Activated gamma-delta T cell (primary cell): ENCODE data around the gene RPH3AL.

Source experiments
- DNase-seq: peaks from one replicate; lab custom pipeline; 2025; lab: John Stamatoyannopoulos, UW

The RPH3AL gene

DNA sequence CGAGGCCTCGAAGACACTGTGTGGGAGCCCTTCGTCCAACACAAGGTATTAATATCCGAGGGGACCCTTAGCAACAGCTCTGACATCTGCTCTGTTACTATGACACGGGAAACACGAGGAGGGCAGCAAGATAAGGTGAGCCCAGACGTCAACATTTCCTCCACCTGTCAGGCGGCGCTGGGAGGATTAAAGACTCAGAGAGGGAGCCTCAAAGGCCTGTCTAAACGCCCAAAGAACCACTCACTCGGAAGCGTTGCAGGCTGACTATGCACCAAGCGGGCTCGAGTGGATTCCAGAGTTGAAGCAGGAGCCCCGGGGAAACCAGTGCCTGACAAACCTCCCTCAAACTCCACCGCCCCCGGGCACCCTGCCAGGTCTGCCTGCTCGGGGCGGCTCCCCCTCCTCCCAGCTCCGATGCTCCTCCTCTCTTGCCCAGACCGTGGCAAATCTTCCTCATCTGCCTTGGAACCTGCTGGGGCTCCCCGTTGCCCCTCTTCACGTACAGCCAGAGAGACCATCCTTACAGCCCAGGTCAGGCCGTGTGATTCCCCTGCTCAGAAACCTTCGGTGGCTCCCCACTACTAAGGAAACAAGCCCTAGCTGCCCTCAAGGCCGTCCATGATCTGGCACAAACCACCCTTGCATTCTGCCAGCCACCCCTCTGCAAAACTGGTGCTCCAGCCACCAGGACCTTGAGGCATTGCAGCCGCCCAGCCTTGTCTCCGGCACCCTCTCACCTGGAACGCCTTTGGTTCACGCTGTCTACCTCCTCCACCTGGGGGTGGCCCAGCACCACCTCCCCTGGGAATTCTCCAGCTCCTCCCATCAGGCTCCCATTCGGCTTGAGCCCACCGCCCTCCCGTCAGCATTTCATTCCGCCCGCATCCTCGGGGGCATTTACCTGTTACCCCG lies 16.2 kb downstream of the RPH3AL start:
- DNase-seq: no peak

DNA sequence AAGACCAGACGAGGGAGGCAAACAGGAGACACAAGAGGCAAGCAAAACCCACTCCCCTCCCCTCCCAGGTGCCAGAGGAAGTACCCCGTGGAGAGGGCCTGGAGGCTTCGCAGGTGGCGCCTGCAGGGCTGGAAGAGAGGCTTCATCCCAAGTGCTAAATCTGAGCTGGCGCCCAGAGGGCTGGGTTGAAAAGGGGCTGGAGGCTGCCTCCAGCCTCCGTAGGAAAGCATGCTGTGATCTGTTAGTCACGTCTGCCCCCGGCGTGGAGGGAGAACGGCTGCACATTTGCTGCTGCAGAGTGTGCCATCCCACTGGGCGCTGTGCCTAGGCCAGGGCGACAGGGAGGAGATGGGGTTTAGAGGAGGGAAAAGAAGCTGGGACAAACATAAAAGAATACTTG lies 16.9 kb downstream of the RPH3AL start:
- no peak for DNase-seq

DNA sequence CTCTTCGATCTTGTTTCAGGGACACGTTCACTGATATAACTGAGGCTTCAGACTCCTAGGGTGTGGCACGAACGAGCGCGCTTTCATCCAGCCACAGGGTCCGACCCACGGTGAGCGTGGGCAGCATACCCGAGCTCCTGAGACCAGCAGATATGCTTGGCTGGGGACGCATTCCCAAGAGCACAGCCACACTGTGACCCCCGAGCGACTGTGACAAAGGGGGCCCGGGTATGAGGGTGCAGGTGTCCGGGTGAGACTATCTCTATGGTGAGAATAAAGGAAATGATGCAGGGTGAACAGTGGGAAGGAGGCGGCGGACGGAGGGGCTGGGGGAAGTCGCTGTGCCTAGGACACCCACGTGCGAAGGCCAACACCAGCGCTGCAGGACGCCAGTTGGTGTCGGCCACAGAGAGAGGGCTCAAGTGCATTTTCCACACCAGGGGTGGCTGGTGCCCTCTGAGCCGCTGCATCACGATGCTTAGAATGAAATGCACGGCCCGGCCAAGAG lies 17.6 kb downstream of the RPH3AL start:
- no peak for DNase-seq

DNA sequence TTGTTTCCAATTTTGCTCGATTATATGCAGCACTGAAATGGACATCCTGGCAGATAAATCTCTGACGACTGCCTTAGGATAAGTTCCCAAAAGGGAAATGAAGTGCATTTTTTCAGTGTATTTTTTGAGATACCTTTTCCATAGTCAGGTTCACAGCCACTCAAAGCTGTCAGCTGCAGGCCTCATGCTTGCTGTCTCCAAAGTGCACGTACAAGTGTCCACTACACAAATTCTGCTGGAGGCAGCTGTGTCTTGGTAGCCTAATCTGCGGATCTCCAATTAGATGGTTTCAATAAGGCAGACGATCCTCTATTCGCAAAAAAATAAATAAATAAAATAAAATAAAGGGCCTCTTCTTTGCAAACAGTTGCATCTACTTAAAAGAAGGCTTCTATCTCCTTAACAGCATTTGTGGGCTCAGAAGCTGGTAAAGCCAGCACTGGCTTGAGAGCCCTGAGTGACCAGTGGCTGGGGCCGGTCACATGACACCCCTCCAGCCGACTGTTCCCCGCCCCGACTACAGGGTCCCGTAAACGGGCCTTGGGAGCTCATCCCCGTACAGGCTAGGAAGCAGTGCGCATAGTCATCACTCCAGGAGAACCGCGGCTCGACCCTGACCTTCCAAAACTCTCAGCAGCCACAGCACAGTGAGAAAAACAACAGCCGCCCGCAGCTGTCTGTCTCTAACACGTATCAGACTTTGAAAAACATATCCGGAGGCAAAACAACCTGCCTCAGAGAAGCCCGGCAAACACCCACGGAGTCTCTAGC lies 18.8 kb downstream of the RPH3AL start:
- DNase-seq: no peak

DNA sequence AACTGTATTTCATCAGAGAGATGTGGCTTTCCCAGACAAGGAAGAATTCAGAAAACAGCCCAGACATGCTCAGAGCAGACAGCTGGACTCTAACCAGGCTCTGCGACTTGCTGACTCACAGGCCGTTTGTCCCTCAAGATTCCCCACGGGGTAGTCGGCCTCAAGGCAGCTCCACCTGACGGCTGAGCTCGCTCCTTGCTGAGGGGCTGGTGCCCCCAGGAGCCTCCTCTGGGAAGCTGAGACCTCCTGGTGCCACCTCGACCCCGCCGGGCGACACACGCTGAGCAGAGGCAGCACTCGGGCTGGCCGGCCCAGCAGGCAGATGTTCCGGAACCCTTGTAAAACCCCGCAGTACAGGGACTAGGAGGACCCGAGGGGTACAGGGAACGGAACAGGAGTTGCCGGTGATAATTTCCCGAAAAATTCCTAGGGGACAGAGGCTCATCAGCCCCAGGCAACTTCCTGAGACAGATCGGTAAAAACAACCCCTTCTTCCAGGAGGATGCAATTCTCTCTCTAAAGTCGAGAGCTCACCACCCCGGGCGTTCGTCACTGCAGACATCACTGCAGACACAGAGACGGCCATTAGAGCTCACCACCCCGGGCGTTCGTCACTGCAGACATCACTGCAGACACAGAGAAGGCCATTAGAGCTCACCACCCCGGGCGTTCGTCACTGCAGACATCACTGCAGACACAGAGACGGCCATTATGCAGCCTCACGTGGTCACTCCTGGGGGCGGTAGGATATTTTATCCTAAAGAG lies 19.9 kb downstream of the RPH3AL start:
- DNase-seq: no peak

DNA sequence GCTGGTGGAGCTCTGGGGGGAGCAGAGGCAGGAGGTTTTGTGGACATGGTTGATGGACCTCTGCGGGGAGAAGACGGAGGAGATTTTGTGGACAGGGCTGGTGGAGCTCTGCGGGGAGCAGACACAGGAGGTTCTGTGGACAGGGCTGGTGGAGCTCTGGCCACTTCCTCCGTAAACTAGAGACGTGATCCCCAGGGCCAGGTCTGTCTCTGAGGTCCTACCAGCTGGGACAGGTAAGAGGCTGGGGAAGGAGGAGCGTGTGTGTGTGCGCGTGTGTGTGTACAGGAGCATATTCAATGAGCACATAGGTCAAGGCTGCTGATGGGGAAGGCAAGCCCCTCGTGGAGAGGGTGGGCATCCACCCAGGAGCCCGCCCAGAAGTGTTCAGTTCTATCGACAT lies 20.6 kb downstream of the RPH3AL start:
- no peak for DNase-seq

DNA sequence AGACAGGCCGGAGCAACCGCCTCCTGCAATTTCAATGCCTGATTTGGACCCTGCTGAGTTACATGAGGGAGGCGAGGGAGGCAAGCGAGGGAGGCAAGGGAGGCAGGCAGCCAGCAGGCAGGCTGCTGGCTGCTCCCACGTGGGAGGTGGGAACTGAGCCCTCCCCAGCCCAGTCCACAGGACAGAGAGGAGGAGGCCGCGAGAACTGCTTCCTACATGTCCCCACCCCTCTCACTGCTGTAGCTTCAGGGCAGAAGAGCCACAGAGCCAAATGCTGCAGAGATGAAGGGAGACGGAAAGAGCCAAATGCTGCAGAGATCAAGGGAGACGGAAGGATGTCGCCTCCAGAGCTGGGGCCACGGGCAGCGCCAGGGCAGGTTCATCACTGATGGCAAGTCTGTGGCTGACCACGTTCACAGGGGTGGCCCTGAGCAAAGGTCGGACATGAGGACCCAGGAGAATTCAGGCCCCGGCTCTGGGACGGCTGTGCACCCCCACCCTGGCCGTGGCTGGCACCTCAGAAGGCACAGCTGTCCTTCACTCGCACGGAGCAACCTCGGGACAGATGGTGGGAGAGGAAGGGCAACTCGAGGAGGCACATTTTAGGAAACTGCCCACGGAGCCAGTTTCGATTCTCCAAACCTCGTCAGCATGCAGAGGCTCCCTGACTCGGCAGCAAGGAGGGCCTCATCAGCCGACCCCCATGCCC lies 21.5 kb downstream of the RPH3AL start:
- DNase-seq: no peak

DNA sequence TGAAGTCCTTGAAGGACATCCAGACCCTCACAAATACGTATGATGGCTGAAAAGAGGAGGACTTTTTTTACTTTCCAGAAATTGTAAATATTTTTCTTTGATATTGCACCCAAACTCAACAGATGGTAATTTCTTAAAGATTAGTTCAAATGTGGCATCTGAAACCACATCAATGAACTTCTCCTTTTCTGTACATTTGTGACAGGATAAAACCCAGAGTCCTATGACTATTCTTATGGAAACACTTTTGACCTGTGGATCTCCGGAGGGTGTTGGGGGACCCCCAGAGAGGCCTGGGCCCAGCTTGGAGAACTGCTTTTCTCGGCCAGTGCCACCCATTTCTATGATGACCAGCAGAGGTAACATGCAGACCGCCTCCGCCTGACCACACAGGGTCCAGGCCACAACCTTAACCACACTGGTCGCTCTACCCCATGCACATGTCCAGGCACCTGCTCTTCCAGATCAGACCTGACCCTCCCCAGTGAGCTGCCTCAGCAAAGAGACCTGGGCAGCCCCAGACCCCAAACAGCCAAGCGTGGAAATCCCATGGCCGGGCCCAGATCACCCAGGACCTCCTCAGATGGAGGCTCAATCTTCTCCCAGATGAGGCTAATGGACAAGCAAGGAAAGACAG lies 22.7 kb downstream of the RPH3AL start:
- DNase-seq: no peak

DNA sequence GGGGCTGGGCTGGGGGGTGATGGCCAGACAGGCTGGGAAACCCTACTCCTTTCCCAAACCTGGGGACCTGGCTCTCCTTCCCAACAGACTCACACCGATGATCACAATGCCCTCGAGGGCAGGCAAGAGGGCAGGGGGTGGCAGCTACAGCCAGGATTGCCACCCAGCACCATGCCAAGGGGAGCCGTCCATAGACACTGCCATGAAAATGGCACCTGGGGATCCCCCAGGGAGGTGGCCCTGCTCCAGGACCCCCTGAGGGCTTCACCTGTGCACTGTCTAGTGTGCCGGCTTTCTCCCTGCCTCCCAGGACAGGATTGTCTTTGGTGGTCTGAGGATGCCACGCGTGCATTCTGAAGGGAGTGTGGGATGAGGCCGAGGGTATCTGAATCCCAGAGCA lies 24.6 kb downstream of the RPH3AL start:
- no peak for DNase-seq

DNA sequence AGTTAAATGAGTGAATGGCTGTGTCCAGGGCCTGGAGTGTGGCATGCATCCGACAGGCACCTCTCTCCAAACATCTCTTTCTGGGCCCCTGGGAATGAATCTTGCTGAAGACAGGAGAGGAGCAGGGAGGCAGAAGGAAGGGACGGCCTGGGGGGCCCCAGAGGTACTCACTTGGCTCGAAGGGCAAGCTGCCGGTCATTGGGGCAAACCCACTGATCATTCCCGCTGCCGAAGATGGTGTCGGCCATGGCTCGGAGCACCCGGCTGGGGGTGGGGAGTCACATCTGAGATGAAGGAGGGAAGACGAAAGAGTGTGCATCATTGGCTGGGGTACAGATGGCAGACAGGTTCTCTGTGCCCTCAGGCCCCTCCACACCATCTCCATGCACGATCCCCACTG lies 25.3 kb downstream of the RPH3AL start:
- DNase-seq: no peak

DNA sequence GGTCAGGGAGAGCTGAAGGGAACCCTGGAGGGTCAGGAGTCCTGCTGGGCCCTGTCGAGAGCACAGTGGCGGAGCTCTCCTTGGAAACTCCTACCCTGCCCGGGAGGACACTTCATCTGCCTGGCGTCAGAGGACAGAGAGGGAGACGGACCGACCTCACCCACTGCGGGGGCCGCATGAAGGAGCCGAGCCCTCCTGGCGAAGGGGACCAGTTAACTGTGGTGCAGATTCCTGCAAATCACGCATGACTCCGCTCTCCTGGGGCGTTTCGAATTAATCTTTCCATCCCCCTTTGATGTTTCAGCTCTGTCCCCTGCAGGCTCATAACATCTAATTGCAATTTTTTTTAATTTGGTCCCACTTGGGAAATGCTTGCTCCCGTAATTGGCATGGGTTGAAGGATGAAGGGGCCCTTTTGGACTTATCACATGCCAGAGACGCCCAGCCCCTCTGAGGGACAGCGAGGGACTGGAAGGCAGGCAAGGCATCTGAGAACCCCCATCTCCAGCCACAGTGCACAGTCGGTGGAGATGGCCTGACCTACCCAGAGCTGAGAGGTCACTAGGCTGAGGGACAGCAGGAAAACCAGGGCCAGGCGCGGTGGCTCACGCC lies 26.5 kb downstream of the RPH3AL start:
- DNase-seq: no peak

DNA sequence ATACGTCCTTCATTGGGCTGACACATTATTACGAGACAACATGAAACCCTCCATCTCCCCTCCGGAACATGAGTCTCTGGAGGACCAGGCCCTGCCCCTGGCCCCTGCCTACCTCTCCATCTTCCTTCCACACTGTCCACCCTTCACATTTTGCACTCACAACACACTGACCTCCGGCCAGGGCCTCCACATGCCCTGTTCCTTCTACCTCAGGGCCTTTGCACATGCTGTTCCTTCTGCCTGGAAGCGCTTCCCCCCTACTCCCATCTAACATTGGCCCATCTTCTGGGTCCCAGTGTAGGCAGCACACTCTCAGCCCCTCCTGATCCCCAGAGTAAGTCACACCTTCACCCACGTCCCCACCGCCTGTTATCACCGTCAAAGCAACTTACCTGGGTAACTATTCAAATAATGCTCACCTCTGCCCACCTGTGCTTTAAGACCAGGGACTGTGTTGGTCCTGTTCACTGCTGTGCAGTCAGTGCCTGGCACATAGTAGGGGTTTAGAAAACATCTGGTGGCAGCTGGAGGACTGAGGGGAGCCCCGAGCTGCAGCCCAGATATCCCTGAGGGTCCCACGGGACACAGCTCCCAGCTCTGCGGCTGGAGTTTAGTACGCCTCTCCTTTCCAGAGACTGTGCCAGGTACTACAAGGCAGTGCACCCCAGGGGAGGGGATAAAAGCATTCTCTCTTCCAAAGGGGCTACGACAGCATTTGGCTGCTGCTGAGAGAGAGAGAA lies 27.2 kb downstream of the RPH3AL start:
- no peak for DNase-seq

DNA sequence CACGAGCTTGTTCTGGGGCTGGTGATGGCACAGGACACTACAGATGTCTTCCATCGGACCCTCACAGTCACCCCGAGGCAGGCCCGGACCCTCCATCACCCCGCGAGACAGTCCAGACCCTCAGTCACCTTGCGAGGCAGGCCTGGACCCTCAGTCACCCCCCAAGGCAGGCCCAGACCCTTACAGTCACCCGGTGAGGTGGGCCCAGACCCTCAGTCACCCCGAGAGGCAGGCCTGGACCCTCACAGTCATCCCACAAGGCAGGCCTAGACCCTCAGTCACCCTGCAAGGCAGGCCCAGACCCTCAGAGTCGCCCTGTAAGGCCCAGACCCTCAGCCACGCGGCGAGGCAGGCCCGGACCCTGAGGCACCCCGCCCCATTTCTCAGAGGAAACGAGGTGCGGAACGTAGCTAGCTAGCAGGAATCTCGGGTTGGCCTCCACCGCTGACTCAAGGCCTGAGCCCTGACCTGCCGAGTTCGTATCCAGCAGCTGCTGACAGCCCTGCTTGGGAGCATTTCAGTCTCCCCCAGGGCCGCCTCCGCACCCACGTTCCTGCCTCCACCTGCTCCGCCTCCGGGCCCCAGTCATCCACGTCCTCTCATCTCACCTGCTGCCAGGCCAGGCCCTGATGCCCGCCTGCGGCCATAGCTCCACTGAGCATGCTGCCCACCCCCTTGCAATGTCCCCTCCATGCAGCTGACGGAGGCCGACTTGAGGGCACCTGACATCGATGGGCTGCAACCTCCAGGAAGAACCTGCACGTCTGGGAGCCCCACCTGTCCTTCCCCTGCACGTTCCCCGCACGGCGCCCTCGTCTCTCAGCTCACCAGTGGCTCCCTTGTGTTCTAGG lies 28.7 kb downstream of the RPH3AL start:
- DNase-seq: no peak

DNA sequence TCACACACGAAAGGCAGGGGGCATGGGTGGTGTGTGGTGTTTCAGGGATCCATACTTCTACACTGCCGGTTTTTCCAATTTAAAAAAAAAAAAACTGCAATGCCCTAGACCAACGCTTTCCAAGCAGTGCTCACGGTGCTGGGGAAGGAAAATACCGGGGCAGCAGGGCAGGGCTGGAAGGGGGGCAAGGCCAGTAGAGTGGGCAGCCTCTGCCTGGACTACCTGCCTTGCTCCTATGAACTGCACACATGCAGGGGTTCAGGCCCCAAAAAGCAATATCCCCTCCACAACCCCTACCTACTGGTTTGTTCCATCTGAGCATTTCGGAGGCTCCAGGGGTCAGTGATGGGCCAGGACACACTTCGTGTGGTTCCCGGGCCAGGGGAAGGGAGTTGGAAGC lies 29.4 kb downstream of the RPH3AL start:
- DNase-seq: no peak

DNA sequence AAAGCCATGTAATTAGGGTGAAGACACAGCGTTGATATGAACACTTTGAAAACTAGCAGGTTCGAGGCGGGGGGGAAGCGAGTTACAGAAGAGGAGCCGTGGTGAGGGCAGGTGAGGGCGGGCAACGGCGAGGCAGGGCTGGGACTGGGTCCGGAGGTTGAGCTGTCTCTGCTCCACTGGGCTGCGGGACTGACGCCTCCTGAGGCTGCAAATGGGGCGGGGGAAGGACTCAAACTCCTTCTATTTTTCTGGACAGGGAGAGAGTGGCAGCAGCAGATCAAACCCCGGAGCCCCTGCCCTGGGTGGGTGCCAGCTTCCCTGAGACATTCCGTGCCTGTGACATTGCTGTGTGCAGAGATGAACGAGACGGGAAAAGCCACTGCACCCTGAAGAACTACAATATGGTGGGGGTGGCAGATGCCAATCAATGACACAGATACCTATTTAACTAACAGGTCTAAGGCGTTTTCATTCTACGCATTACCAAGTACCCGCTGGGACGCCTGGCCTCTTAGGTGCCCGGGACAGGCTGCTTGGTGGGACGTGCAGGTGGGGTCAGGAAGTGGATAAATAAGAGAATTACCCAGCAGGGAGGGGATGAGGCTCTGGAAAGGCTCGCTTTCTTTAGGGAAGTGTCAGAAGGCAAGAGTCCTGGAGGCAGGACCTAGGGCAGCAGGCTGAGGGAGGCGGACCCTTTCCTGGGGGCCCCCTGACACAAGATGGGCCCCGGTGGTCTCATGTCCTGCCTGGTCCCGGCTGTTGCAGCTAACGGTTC lies 30.4 kb downstream of the RPH3AL start:
- no peak for DNase-seq

DNA sequence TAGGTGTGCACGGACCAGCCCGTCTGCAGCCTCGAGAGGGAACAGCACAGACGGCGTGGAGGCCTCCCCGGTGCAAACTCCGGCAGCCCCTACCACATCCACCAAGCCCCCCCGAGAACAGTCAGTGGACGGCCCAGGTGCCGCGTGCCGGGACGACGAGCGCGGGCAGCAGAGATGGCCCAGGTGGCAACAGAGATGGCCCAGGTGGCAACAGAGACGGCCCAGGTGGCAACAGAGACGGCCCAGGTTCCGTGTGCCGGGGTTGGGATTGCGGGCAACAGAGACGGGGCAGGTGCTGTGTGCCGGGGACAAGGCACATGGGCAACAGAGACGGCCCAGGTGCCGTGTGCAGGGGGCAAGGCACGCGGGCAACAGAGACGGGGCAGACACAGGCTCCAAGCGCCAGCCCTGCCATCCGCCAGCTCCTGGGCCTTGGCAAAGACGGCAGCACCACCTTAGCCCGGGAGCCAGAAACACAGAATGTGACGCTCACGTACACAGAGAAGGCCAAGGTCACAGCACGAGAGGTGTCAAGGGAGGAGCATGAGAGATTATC lies 31.1 kb downstream of the RPH3AL start:
- DNase-seq: no peak

DNA sequence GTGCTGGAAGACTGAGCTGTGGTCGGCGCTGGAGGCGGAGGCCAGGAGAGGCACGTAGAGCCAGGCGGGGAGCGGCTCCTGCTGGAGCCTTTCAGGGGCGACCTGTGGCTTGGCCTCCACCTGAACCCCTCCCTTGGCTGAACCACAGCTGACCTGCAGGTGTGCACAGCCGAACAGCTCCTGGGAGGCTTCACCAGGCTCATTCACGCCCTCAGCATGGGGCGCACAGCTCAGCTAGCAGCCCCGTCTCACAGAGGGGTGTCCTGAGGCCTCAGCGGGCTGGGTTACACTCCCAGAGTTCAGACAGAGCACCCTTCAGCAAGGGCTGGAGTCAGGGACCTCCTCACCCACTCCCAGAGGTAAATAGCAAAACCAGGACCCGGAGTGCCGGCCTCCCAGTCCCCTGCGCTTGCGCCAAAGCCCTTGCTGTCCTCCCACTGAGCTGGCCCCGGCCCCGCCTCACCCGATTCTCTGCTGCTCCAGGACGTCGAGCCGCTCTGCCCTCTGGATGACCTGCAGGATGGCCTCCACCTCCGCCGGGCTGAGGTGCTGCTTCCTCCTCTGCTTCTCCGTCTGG lies 31.7 kb downstream of the RPH3AL start:
- no peak for DNase-seq

DNA sequence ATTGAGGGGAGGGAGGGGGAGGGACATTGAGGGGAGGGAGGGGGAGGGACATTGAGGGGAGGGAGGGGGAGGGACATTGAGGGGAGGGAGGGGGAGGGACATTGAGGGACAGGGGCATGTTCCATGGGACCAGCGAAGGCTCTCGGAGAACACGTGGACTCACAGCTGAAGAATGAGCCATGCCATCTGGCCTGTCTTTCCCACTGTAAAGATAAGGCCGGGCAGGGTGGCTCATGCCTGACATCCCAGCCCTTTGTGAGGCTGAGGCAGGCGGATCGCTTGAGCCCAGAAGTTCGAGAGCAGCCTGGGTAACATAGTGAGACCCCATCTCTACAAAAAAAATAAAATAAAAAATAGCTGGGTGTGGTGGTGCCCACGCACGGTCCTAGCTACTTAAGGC lies 32.5 kb downstream of the RPH3AL start:
- no peak for DNase-seq
